GM18873 (cell line): ENCODE measurements around the gene AP4E1.
"Not testable (repeated sequence)": the region's sequence is repeated elsewhere in the genome, so short reads cannot be mapped to it uniquely, and the experiment has no call there.

Source experiments
- ATAC-seq: cut with Tn5 transposase; IDR thresholded peaks from one replicate; pipeline ENCODE4 v1.9.1; 2021; ENCODE audit warnings: mild to moderate bottlenecking, moderate library complexity, moderate number of reproducible peaks; ENCODE audit not compliant: unreplicated experiment, low FRiP score

The AP4E1 gene

DNA sequence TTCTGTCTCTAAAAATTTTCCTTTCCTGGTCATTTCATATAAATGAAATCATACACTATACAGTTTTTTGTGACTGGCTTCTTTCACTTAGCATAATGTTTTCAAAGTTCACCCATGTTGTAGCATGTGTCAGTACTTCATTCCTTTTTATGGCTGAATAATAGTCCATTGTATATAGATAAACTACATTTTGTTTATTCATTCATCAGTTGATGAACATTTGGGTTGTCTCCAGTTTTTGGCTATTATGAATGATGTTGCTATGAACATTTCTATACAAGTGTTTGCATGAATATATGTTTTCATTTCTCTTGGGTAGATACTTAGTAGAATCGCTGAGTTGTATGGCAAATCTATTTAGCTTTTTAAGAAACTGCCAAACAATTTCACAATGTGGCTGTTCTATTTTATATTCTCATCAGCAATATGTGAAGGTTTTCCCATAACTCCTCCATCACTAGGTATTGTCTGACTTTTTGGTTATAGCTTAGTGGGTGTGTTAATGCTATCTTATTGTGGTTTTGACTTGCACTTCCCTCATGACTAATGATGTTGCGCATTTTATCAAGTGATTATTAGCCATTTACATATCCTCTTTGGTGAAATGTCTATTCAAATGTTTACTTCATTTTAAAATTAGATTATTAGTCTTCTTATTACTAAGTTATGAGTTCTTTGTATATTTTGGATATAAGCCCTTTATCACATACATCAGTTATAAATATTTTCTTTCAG is 21.7 kb upstream of the AP4E1 start:
- no peak for ATAC-seq

DNA sequence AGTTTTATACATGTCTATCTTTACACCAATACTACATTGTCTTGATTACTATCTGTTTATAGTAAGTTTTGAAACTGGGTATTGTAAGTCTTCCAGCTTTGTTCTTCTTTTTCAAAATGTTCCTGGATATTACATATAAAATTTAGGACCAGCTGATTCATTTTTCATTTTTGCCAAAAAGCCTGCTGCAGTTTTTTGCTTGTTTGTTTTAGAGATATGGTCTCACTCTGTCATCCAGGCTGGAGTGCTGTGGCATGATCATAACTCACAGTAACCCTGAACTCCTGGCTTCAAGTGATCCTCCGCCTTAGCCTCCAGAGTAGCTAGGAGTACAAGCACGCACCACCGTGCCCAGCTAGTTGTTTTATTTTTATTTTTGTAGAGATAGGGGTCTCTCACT is 20.4 kb upstream of the AP4E1 start:
- no peak for ATAC-seq

GRCh38 chr15:50889589-50889988 is 18.9 kb upstream of the AP4E1 start:
- no peak for ATAC-seq

DNA sequence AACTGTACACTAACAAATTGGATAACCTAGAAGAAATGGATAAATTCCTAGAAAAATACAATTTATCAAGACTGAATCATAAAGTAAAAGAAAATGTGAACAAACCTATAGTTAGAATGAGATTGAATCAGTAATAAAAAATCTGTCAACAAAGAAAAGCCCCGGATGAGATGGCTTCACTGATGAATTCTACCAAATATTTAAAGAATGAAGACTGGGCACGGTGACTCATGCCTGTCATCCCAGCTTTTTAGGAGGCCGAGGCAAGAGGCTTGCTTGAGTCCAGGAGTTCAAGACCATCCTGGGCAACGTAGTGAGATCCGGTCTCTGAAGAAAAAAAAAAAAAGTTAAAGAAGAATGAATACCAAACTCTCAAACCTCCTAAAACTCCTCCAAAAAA is 17.7 kb upstream of the AP4E1 start:
- no peak for ATAC-seq

- ATAC-seq: no peak
Measured at GRCh38 chr15:50891159-50891558, 17.3 kb upstream of the AP4E1 start.

- ATAC-seq: no peak
Measured at GRCh38 chr15:50893976-50894375, 14.5 kb upstream of the AP4E1 start.

DNA sequence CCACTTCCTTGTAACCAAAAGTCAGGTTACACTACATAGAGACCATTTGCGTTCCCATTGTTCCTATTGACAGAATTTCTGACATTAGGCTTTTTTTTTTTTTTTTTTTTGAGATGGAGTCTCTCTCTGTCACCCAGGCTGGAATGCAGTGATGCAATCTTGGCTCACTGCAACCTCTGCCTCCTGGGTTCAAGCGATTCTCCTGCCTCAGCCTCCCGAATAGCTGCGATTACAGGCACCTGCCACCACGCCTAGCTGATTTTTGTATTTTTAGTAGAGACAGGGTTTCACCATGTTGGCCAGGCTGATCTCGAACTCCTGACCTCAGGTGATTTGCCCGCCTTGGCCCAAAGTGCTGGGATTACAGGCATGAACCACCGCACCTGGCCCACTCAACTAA is 7.1 kb upstream of the AP4E1 start:
- not testable (repeated sequence) for ATAC-seq

- no peak for ATAC-seq
Measured at GRCh38 chr15:50904211-50904610, 4.3 kb upstream of the AP4E1 start.

DNA sequence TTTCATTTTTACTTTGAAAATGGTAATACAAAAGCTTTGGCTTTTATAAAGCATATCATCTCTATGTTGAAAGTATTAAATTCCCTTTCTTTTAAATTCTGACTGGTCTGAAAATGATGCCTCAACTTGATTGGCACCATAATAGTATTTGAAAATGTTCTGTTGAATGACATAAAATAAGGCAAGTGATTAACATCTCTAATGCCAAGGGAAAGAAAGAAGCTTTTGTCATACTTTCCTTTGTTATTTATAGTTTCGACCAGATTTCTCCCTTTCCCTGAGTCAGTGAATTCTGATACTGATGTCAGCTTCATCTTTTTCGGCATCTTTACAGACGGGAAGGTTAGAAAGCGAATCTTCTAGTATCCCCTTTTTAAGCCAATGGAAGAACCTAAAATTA is 3.4 kb upstream of the AP4E1 start:
- no peak for ATAC-seq

DNA sequence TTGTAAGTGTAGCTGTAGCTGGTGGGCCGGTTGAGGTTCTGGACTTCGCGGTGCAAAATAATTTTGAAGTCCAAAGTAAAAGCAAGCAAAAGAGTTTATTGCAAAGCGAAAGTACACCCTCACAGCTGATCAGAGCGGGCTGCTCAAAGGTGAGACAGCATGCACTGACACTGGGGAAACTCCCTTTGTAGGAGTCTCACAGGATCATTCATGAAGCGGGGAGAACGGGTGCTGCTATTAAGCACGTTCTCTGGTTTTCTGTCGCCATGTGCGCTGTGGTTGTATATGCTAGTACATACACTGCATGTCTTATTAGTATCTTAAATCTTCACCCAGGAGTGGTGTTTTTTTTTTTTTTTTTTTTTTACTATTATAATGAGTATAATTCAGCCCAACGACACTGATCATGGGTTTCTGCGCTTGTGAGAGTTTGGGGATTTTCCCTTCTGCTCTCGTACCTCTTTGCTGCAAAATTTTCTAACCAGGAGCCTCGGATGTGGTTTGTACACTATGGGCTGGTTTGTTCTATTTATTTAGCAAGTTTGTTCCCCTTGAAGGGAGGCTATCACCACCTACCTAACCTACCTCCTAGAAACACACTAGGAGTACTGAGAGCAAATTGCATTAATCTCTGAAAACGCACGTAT is 1.4 kb upstream of the AP4E1 start:
- peak; percentile 64 for ATAC-seq

GRCh38 chr15:50907601-50908208 is 778 bp upstream of the AP4E1 start:
- ATAC-seq: no peak

DNA sequence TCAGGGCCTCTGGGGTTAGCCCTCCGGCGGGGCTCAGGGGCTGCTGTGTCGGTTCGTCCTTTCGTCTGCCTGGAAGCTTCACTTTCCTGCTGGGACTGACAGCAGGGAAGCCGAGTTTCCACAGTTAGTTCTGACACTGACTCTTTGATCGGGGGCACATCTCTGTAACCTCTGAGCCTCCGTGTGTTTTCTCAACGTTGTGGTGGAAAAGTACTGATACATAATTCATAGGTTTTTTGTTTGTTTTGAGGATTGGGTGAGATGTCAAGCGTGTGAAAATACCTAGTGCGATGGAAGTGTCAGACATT is 481 bp downstream of the AP4E1 start:
- ATAC-seq: peak; percentile 4

DNA sequence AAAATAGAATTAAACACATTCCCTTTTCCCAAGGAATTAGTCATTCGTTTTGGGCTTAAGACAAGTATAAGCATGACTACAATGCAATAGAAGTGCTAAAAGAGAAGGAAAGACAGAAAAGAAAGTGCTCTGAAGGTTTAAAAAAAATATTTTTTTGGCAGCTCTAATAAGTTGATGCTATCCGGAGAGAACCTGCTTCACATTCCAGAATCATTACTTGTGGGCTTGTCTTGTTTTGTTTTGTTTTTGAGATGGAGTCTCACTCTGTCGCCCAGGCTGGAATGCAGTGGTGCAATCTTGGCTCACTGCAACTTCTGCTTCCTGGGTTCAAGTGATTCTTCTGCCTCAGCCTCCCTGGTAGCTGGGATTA is 1.9 kb downstream of the AP4E1 start:
- not testable (repeated sequence) for ATAC-seq

DNA sequence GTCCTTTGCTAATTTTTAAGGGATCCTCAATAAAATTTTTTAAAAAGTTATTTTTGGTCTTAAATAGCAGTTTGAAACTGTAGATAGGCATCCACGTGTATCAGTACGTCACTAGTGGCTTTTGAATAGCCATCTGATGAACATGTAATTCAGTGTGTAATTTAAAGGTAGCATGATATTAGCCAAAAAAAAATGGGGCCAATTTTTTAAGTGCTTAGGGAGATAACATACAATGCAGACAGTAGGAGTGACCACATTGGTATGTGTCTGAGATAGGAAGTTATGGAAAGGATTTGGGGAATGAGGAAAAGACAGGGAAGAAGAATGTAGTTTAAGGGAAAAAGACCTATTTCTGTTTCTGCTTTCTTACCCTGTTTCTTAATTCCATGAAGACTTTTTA is 2.5 kb downstream of the AP4E1 start:
- no peak for ATAC-seq

- no peak for ATAC-seq
Measured at GRCh38 chr15:50911621-50912020, 3.1 kb downstream of the AP4E1 start.

DNA sequence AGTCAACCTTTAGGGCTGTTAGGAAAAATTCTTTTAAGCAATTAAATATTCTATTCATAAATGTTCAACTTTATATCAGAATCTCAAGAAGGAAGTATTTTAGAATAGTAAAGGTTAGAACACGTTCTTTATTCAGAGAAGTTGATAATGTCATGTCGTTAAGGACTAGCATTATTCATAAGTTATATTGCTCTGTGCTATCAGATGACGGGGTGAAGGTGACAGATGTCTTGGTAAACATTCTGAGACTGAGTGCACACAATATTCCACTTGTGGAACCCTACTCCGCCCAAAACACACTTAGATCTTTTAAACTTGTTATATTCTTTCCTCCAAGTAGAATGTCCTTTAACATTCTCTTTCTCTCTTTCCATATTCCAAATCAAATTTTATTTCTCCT is 7.9 kb downstream of the AP4E1 start:
- no peak for ATAC-seq

DNA sequence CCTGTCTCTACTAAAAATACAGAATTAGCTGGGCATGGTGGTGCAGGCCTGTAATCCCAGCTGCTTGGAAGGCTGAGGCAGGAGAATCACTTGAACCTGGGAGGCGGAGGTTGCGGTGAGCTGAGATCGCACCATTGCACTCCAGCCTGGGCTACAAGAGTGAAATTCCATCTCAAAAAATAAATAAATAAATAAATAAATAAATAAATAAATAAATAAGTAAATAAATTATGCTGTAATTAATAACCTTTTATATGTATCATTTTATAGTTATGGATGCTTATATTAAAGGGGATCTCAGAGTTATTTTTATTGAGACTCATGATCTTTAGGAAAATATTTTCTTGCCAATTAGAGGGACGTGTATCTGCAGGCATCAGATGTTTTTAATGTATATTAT is 10.9 kb downstream of the AP4E1 start:
- not testable (repeated sequence) for ATAC-seq

DNA sequence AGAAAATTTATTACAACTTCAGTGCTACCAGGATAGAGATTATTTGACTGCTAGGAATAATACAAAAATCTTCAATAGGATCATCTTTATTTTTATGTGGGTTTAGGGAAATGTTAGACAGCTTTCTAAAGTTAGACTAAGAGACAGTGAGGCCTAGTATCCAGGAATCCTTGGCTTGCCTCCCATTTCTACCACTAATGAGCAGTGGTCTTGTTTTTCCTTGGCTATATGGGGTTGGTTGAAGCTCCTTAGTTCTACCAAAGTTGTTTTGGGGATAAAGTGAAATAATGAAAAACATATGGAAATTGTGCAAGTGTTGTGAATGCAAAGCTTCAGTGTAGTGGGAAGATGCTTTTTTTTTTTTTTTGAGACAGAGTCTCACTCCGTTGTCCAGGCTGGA is 16.8 kb downstream of the AP4E1 start:
- no peak for ATAC-seq

DNA sequence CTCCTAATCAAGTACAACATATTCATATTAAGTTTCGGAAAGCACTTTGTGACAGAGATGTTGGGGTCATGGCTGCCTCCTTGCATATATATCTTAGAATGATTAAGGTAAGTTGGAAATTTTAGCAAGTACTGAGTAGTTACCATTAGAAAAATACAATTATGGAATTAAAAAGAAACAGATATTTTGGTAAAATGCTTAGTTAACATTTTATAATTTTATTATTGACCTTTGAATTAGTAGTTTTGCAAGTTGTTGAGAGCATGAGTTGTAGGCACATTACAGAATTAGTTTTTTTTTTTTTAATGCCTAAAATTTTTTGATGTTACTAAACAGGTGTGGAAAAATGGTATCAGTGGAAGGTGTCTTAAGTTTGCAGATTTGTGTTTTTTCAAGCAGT is 20.6 kb downstream of the AP4E1 start:
- no peak for ATAC-seq

- no peak for ATAC-seq
Measured at GRCh38 chr15:50930792-50931191, 22.3 kb downstream of the AP4E1 start.

GRCh38 chr15:50933341-50933740 is 24.9 kb downstream of the AP4E1 start:
- no peak for ATAC-seq

DNA sequence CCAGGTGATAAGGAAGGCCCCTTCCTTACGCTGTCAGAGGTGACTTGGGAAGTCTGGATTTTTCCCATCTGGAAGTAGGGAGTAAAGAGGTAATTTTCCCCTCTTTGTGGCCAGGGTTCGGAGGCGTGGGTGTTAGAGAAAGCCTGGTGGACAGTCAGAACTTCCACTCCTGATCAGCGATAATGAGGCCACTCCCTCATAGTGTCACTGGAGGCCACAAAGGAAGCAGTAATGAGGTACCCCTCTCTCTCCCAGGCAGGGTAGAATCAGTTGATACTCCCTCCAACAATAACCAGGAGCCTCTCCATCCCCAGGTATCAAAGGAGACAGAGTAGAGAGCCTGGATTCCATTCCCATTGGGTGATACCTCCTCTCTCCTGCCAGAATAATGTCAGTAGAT is 30.0 kb downstream of the AP4E1 start:
- no peak for ATAC-seq
